ENCODE measurements around the gene ABL1. TPM values are rescaled to one million over a fixed set of nuclear protein-coding genes. Genes with fewer than 3 reads are reported as not detected.
"Not testable (repeated sequence)": the region's sequence is repeated elsewhere in the genome, so short reads cannot be mapped to it uniquely, and the experiment has no call there.

The ABL1 gene
- 10 to 100 TPM in 1 of 3 donors, 1 to 10 TPM in 1, under 1 TPM in 1; 0.25 to 19.2 (median 5.0) TPM for polyA plus RNA-seq

- Mint-ChIP-seq H3K4me3 (peak within 1 kb of the TSS; percentile 98 to 100 (median 99)), H3K27ac (peak within 1 kb of the TSS; percentile 92 to 100 (median 99)), H3K4me1 (peaks cover 28 to 54% of the 10 kb centered on the region in 2 donors), H3K36me3 (peaks cover 0 to 4% (median 0%) of the 10 kb centered on the region in 3 donors), H3K27me3 (ENCODE audit: low read depth in 3 of 3) (peaks cover 9 to 15% (median 15%) of the 10 kb centered on the region in 3 donors), H3K9me3 (no peaks in the 10 kb centered on the region)
- DNase-seq = peak; percentile 95
These were observed at the start of gene ABL1 for GRCh38 chr9:130834371-130835336. ABL1 (plus strand) TSS chr9:130835254; CDS start chr9:130835447, 193 bp downstream.

- Mint-ChIP-seq H3K27ac (peak overlapping the region in 2 of 6 donors; percentile 7 to 27), H3K9me3 (peaks cover 0 to 15% (median 4%) of the 10 kb centered on the region in 6 donors), H3K4me1 (peaks cover 4 to 23% of the 10 kb centered on the region in 2 donors), H3K4me3 (no peak overlapping the region), H3K36me3 (peaks cover 6 to 14% (median 10%) of the 10 kb centered on the region in 3 donors), H3K27me3 (ENCODE audit: low read depth in 3 of 3) (peaks cover 0 to 3% (median 0%) of the 10 kb centered on the region in 3 donors)
- no peak for DNase-seq
These were observed 49.0 kb upstream of the ABL1 start for GRCh38 chr9:130785940-130786508.

- no peaks in the 10 kb centered on the region for H3K27me3 Mint-ChIP-seq (ENCODE audit: low read depth in 3 of 3)
- no peak for DNase-seq
- H3K4me1 Mint-ChIP-seq = peaks cover 5 to 28% of the 10 kb centered on the region in 2 donors
- peaks cover 6 to 14% (median 11%) of the 10 kb centered on the region in 3 donors for H3K36me3 Mint-ChIP-seq
- H3K4me3 Mint-ChIP-seq = no peak overlapping the region
- H3K27ac Mint-ChIP-seq = peak overlapping the region in 2 of 6 donors; percentile 7 to 27
- H3K9me3 Mint-ChIP-seq = peaks cover 0 to 15% (median 4%) of the 10 kb centered on the region in 6 donors
These were observed 48.5 kb upstream of the ABL1 start for GRCh38 chr9:130786526-130786925.

- peaks cover 0 to 15% (median 4%) of the 10 kb centered on the region in 6 donors for H3K9me3 Mint-ChIP-seq
- no peaks in the 10 kb centered on the region for H3K27me3 Mint-ChIP-seq (ENCODE audit: low read depth in 3 of 3)
- peaks cover 6 to 30% of the 10 kb centered on the region in 2 donors for H3K4me1 Mint-ChIP-seq
- DNase-seq = no peak
- H3K27ac Mint-ChIP-seq = no peak overlapping the region
- peaks cover 6 to 14% (median 11%) of the 10 kb centered on the region in 3 donors for H3K36me3 Mint-ChIP-seq
- no peak overlapping the region for H3K4me3 Mint-ChIP-seq
These were observed 45.0 kb upstream of the ABL1 start for GRCh38 chr9:130789747-130790672.

GRCh38 chr9:130791303-130791894 lies 43.7 kb upstream of the ABL1 start:
- Mint-ChIP-seq H3K27ac (no peak overlapping the region), H3K36me3 (peaks cover 6 to 14% (median 11%) of the 10 kb centered on the region in 3 donors), H3K4me1 (peaks cover 4 to 31% of the 10 kb centered on the region in 2 donors), H3K27me3 (ENCODE audit: low read depth in 3 of 3) (no peaks in the 10 kb centered on the region), H3K9me3 (peaks cover 0 to 15% (median 4%) of the 10 kb centered on the region in 6 donors), H3K4me3 (no peak overlapping the region)
- no peak for DNase-seq

- Mint-ChIP-seq H3K27me3 (ENCODE audit: low read depth in 3 of 3) (no peaks in the 10 kb centered on the region), H3K27ac (no peak overlapping the region), H3K36me3 (peaks cover 6 to 14% (median 11%) of the 10 kb centered on the region in 3 donors), H3K9me3 (peaks cover 0 to 15% (median 4%) of the 10 kb centered on the region in 6 donors), H3K4me1 (peaks cover 2 to 29% of the 10 kb centered on the region in 2 donors), H3K4me3 (no peak overlapping the region)
- DNase-seq = no peak
These were observed 41.5 kb upstream of the ABL1 start for GRCh38 chr9:130793589-130793988.

- Mint-ChIP-seq H3K9me3 (peaks cover 0 to 12% (median 4%) of the 10 kb centered on the region in 6 donors), H3K36me3 (peaks cover 6 to 12% (median 11%) of the 10 kb centered on the region in 3 donors), H3K4me1 (peaks cover 2 to 29% of the 10 kb centered on the region in 2 donors)
- H3K27ac Mint-ChIP-seq; H3K4me3 Mint-ChIP-seq; DNase-seq; H3K27me3 Mint-ChIP-seq (ENCODE audit: low read depth in 3 of 3): not testable (repeated sequence)
These were observed 41.0 kb upstream of the ABL1 start for GRCh38 chr9:130794021-130794420.

- DNase-seq; H3K9me3 Mint-ChIP-seq; H3K36me3 Mint-ChIP-seq; H3K27me3 Mint-ChIP-seq (ENCODE audit: low read depth in 3 of 3); H3K4me3 Mint-ChIP-seq: not testable (repeated sequence)
- Mint-ChIP-seq H3K27ac (peak overlapping the region in 2 of 6 donors; percentile 21 to 70), H3K4me1 (peaks cover 2 to 29% of the 10 kb centered on the region in 2 donors)
These were observed 40.6 kb upstream of the ABL1 start for GRCh38 chr9:130794423-130794822.

- Mint-ChIP-seq H3K27ac (peak overlapping the region in 1 of 6 donors; percentile 53), H3K4me1 (peaks cover 2 to 29% of the 10 kb centered on the region in 2 donors), H3K36me3 (peaks cover 0 to 3% (median 2%) of the 10 kb centered on the region in 3 donors), H3K4me3 (no peak overlapping the region), H3K9me3 (peaks cover 0 to 2% (median 0%) of the 10 kb centered on the region in 6 donors), H3K27me3 (ENCODE audit: low read depth in 3 of 3) (no peaks in the 10 kb centered on the region)
- no peak for DNase-seq
These were observed 40.0 kb upstream of the ABL1 start for GRCh38 chr9:130794923-130795495.

GRCh38 chr9:130803116-130803515 lies 31.9 kb upstream of the ABL1 start:
- not testable (repeated sequence) for H3K27me3 Mint-ChIP-seq (ENCODE audit: low read depth in 3 of 3); H3K27ac Mint-ChIP-seq

GRCh38 chr9:130805510-130806326 lies 29.3 kb upstream of the ABL1 start:
- Mint-ChIP-seq H3K27me3 (ENCODE audit: low read depth in 3 of 3) (peaks cover 0 to 2% (median 1%) of the 10 kb centered on the region in 3 donors), H3K4me3 (peak overlapping the region in 3 of 5 donors; percentile 14 to 58 (median 46)), H3K4me1 (peaks cover 14 to 22% of the 10 kb centered on the region in 2 donors), H3K9me3 (peaks cover 0 to 3% (median 0%) of the 10 kb centered on the region in 6 donors), H3K27ac (peak overlapping the region; percentile 54 to 94 (median 87)), H3K36me3 (no peaks in the 10 kb centered on the region)
- no peak for DNase-seq

More at GRCh38 chr9:130803116-130803515, 31.9 kb upstream of the ABL1 start:
- DNase-seq, H3K9me3 Mint-ChIP-seq, H3K4me3 Mint-ChIP-seq, H3K36me3 Mint-ChIP-seq: not testable (repeated sequence)
- H3K4me1 Mint-ChIP-seq = peaks cover 12 to 22% of the 10 kb centered on the region in 2 donors

Data from immature natural killer cell (primary cell).